HG03159 (cell line): ENCODE measurements around the gene SAP130.
A peak's percentile ranks its signal among the peaks of the same experiment; 100 is the strongest.

Experiments
- ATAC-seq: cut with Tn5 transposase; IDR thresholded peaks from one replicate; pipeline ENCODE4 v1.9.1; 2021; ENCODE audit warnings: mild to moderate bottlenecking, moderate library complexity; ENCODE audit not compliant: unreplicated experiment

The SAP130 gene

DNA sequence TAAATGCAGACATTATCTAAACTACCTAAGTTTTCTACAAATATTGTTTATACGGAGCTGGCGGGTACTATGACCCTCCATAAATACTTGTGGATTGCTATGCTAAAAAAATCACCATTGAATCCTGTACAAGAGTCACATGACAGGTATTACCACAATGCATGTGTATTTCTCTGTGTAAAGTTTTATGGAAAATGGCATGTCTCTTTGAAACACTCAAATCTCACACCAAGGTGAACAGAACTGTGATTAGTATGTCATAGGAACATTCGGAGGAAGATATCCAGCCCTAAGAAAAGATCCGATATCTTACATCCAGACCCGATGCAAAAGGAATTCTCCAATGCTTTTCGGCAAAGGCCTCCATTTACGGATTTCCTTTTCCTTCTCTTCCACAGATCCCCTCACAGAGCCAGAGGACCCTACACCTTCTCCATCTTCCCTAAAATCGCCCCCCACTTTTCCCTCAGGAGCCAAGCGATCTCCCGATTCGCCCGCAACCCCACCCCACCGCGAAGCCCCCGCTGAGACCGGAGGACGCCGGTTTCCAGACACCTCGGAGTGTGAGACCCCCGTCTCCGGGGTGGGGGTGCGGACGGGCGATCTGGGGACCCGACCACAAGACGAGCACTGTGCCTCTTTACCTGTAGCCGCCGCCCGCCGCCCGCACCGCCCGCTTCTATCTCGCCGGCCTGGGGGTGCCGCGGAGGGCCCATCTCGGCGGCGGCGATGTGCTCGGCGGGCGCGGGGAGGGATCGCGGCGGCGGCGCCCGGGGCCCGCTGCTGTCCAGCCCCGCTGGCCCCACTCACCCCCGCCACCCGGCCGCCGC, 1.2 kb downstream of the SAP130 start:
- ATAC-seq, result peak; percentile 4

DNA sequence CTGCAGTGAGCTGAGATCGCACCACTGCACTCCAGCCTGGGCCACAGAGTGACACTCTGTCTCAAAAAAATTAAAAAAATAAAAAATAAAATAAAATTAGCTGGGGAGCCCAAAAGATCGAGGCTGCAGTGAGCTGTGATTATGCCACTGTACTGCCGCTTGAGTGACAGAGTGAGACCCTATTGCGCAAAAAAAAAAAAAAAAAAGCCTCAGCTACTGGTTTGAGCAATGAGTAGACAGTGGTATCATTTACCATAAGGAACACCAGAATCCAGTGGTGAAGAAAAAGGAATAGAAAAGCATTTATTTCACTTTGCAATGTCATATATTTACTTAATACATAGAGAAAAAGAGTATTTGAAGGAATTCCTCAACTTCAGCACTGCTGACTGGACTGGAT, 3.0 kb downstream of the SAP130 start:
- no peak for ATAC-seq

DNA sequence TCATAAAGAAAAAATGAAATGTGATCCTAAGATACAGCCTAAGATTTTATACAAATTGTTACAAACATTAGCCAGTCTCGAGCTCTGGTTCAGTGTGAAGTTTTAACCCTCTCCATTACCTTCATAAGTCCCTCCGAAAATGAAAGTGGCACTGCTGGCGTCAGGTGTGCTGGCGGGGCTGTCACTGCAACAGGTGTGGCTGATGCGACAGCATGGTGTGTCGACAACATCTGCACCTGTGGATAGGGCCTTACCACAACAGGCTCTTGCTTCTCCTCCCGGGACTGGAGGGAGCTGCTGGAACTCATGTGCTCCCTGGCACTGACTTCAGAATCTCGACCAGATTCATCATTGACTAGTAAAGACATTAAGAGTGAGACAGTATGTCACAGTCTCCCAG, 10.3 kb downstream of the SAP130 start:
- ATAC-seq, result no peak

DNA sequence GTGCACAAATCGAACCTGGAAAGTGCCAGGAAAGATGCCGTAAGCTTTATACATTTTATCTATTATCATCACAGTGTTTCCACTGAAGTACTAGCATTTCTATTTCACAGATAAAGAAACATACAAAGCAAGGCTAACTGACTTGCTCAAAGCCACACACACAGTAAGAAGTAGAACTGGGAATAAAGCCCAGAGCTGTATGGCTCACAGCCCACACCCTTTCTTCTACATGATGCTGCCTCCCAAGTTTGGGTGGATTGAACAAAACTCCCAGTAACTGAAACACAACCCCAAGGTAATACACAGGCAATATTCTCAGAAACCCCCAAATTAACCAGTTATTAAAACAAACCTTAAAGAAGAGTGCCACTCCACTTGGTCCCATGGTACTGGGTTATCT, 11.2 kb downstream of the SAP130 start:
- ATAC-seq, result no peak

DNA sequence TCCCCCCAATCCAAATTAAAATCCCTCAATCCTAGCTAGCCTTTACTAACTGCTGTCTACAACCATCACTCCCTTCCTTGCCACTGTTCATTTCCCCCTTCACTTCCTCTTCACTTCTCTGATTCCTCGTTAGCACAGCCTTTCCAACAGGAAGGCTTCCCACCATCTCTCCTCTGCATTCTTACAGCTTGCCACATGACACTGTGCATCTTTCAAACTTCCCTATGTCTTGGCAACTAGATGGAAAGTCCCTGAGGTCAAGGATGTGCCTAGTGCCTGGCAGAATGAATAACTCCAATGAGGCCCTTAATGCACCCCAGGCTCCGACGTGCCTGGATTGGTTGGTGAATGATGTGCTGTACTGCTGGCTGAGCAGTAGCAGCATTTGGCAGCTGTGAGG, 15.2 kb downstream of the SAP130 start:
- no peak for ATAC-seq

DNA sequence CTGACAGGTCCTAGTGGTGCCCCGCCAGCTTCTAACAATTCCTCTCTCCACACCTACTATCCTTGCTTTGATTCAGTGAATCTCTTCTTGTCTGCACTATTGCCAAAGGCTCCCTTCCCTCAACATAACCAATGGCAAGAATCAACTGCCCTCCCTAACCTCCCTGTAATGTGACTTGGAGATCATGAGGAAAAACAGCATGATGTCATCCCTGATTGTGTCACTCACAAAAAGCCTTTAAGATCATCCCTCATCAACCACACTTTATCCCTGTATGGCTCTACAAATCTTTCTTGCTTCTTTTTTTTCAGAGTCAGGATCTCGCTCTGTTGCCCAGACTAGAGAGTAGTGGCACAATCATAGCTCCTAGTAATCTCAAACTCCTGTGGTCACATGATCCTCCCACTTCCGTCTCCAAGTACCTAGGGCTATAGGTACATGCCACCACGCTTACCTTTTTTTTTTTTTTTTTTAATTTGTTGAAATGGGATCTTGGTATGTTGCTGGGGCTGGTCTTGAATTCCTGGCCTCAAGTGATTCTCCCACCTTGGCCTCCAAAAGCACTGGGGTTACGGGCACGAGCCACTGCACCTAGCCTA, 19.7 kb downstream of the SAP130 start:
- ATAC-seq, result no peak

DNA sequence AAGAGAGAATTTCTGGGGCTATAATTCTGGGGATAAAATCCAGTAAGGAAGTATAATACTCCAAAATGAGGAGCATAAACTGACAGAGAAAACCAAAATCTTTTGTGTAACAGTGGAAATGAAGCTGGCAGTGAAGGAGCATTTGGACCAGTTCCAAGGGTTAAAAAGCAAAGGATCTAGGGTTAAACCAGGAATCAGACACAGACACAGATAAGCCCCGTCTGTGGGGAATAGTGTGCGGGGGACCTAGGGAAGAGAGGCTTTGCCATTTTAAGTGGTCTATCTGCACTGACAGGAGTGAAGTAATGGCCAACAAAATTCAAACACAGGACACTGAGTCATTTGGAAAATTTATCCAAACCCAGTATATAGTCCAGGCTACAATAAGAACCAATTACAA, 23.4 kb downstream of the SAP130 start:
- no peak for ATAC-seq

DNA sequence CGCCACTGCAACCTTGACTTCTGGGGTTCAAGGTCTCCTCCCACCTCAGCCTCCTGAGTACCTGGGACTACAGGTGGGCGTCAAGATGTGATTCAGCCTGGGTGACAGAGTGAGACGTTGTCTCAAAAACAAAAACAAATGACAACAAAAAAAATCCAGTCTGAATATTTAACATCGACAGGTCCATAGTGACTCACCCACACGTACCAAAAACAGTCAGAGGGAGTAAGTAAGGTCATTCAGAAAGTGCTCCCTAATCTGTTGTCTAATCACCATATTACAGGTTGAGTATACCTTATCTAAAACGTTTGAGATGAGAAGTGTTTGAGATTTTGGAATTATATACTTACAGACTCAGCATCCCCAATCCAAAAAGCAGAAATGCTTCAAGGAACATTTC, 24.4 kb downstream of the SAP130 start:
- no peak for ATAC-seq

DNA sequence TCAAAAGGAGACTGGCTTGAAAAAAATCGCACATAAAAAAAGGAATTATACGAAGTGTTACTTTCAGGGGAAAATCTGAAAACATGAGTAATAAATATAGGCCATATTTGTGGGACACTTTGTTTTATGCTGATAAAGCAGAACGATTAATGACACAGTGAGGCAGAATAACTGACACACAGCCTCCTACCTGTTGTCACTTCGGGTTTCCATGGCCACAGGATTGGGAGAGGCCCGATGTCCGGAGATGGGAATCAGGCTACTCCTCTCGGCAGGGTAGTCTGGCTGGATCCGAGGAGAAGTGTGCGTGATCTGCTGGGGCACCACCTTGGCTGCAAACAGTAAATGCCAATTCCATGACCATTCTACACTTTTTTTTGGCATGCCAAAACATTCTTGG, 31.7 kb downstream of the SAP130 start:
- no peak for ATAC-seq

DNA sequence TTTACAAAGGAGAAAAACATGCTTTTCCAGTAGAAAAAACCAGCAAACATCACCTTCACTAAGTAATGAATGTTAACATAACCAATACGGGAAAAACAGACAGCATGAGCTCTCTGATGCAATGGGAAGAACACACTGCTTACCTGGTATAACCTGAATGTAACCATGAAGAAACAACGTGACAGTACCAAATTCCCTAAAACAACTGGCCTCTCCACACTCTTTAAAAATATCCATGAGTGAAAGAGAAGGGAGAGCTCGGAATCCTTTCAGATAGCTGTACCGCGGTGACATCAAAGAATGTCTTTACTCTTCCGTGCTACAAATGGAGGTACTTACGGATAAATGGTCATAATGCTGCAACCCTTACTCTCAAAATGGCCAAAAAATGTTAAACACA, 32.1 kb downstream of the SAP130 start:
- no peak for ATAC-seq

DNA sequence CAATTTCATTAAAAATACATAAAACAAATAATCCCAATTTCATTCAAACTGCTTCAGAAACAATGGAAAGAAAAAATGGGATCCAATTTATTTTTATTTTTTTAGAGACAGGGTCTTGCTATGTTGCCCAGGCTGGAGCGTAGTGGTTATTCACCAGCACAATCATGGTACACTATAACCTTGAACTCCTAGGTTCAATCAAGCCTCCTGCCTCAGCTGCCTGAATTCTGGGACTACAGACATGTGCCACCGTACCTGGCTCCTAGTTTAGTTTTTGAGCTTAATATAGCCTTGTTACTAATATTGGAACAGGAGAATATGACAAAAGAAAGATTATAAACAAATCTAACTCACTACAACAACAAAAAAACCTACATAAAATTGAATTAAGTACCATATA, 34.2 kb downstream of the SAP130 start:
- no peak for ATAC-seq

DNA sequence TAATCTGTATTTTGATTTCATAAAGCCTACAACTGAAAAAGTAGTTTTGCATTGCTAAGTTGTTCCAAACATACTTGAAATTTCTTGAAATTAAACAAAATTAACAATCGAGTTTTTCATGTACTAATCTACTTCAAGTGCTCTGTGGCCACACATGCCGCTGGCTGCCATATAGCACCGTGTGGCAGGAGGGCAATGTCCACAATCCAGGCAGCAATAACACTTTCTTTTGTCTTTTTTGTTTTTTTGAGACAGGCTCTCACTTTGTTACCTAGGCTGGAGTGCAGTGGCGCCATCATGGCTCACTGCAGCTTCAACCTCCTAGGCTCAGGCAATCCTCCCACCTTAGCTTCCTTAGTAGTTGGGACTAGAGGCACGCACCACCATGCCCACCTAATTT, 36.1 kb downstream of the SAP130 start:
- ATAC-seq, result no peak

DNA sequence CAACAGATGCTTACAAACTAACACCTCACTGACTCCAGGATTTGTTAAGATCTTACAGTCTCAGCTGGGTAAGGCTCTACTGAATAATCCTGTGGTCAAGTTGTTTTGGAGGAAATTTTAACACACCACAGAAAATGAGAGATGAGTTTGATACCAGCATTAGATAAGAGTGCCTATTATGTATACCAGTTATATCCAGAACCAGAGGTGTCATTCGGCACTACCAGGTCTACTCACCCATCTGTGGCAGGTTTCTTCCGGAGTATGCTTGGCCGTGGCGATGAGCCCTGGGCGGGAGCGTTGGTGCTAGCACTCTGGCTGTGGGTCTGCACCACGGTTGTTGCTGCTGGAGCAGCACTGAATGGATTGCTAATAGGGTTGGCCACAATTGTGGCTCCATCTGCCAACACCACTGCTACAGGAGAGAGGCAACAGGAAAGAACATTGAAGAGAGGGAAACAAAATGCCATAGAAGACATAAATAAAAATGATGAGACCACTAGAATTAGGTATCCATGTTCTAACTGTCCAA, 41.2 kb downstream of the SAP130 start:
- no peak for ATAC-seq

DNA sequence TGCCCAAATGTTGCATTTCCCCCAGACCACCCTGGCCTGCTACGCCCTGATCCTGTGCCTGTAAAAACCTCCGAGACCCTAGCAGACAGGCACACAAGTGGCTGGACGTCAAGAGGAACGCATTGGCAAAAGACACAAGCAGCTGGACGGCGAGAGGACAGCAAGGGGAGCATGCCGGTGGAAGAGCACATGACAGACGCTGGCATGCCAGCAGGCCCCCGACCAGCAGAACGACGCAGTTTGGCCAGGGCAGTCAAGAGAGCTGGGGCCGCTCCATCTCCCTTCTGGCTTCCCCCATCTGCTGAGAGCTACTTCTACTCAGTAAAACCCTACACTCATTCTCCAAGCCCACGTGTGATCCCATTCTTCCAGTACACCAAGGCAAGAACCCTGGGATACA, 42.1 kb downstream of the SAP130 start:
- ATAC-seq, result no peak

DNA sequence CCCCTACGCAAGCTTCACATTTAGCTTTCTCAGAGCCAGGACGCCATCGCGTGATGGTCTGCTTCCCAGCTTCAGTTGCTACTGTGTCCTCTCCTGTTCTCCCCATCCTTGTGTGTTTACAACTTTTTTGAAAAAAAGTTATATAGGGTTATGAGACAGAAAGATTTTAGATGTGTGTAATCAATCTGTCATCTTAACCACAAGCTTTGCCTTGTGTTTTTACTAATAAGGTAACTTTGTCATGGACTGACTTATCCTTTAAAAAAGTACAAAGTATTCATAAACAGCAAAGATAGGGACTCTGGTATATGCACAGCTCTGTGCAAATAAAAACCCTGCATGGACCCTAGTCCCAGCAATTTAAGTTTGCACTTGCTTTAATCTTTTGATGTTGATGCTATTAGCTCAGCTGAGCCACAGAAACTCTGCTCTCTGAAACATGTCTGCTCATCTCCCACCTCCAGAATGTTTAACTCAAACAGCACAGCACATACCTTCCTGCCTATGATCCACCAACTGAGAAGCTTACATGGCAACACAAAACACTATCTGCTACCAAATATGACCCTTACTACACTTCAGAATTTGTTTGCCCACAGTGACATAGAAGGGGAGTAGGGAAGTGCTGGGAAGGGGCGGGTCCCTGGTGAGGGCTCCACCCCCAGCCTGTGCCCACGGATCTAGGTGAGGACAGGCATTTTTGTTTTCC, 42.7 kb downstream of the SAP130 start:
- ATAC-seq, result no peak

DNA sequence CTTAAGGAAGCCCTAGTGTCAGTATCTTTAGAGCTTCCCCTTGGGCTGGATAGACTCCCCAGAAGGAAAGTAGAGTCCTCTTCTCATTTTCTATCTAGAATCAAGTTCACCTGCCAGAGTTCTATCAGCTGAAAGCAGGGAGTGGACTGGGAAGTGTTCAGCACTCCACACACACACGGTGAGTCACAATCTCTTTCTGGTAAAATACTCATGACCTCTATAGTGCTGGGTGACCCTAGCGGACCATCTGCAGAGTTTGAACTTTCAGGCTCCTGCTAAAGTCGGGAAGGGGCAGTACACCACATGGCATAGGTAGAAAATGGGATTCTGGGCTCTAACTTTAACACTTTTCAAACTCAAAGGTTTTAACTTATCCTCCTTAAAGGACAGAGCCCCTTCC, 43.3 kb downstream of the SAP130 start:
- ATAC-seq, result no peak

DNA sequence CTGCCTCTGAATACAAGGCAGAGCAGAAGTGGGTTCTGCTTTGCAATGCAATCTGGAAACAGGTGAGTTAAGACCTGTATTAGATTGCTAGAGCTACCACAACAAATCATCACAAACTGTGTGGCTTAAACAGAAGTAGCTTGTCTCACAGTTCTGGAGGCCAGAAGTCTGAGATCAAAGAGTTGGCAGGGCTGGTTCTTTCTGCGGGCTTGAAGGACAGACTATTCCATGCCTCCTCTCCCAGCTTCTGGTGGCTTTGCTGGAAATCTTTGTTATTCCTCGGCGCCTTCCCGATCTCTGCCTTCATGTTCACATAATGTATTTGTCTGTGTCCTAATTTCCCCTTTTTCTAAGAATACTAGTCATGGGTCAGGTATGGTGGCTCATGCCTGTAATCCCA, 58.4 kb downstream of the SAP130 start:
- no peak for ATAC-seq

DNA sequence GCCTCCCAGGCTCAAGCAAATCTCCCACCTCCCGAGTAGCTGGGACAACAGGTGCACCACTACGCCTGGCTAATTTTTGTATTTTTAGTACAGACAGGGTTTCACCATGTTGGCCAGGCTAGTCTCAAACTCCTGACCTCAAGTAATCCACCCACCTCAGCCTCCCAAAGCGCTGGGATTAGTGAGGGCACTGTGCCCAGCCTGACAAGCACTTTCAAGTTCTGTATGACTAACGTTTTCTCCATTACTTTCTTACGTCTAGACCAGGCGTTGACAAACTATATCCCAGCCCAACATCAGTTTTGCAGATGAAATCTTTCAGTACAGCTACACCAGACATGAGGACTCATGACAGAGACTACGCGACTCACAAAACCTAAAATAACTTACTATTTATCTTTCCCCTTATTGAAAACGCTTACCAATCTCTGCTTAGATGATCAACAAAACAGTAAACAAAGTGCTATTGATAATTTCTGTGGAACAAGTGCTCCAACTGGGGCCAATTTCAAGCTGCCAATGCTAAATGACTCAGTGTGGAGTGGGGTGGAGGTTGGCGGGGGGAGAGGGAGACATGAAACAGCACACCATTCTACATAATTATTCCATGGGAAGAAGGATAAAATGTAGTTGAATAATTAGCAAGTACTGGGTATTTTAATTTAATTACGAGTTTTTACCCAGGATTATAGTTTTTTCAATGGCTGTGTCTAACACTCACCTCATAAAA, 59.1 kb downstream of the SAP130 start:
- no peak for ATAC-seq

DNA sequence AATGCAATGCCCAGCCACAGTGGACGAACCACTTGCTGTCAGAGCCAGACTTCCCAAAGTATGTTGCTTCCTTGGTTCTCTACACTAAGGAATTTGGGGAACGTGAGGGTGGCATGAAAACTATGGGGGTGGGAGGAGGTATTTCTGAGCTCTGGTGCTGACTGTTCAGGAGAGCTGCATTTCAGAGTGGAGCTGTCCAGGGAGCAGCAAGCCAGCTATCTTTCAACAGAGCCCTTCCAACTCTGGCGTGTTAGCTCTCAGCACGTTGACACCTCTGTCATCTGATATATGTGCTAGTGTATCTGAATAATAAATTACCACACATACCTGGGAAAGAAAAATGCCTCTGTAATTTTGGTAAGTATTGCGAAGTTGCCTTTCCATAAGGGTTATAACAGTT, 66.1 kb downstream of the SAP130 start:
- no peak for ATAC-seq

DNA sequence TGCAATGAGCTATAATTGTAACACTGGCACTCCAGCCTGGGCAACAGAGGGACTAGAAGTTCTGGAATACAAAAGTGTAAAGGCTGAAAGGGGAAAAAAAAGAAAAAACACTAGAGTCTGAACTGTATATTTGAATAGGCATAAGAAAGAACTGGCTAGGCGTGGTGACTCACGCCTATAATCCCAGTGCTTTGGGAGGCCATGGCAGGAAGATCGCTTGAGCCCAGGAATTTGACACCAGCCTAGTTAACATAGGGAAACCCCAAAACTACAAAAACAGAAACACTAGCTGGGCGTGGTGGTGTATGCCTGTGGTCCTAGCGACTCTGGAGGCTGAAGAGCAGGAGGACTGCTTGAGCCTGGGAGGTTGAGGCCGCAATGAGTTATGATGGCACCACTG, 70.6 kb downstream of the SAP130 start:
- ATAC-seq, result no peak

DNA sequence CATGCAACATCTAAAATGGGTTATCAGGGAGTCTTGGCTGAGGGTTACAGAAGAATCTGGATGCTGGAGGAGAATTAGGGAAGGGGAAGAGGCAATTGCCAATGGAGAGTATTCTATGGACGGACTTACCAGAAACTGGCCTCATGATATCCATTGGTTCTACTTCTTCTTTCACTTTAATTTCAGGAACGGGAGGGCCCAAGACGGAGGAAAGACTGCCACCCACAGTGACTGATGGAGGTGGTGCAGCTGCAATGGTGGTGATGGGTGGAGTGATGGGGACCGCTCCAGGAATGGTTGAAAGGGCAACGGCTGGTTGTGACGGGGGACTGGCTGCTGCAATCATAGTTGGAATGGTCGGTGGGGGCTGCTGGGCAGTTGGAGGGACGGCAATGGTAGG, 73.0 kb downstream of the SAP130 start:
- no peak for ATAC-seq
